SK-N-SH (cell line): ENCODE data around the gene ARHGAP10. TPM values are rescaled to one million over a fixed set of nuclear protein-coding genes. Genes with fewer than 3 reads are reported as not detected.

Source experiments
- CTCF ChIA-PET: fragments of 300-600, 350-600 bp; formaldehyde crosslinking; extraction: SDS; loops from one replicate; lab custom pipeline; 2021; lab: Yijun Ruan, JAX
- POLR2A ChIA-PET: fragments of 350-600 bp; sonication (Branson Sonifier 250); formaldehyde crosslinking; extraction: SDS; loops from one replicate; lab custom pipeline; 2020; ENCODE audit warnings: antibody characterized with exemption, inconsistent platforms; lab: Yijun Ruan, JAX
- DNase-seq: peaks from one replicate; pipeline ENCODE4 v3.0.0; 2012
- H2AFZ ChIP-seq: fragments of 200-600 bp; sonication (generic); 2 replicates; pipeline ENCODE4 v1.8.1; 2016; ENCODE audit warnings: antibody characterized with exemption, mild to moderate bottlenecking, low read depth
- H3F3A ChIP-seq: fragments of 200-600 bp; sonication (generic); replicated peaks from 2 replicates; pipeline ENCODE3; 2016; ENCODE audit warnings: antibody characterized with exemption, mild to moderate bottlenecking; ENCODE audit not compliant: insufficient read depth
- H3K27ac ChIP-seq, 2 experiments: fragments of 200-500 bp in 1 of 2; fragments of 200-600 bp in 1 of 2; sonication (Bioruptor generic) in 1 of 2; sonication (generic), shearing (Covaris generic) in 1 of 2; 2 replicates each; pipeline versions ENCODE4 v1.5.1 to v1.6.1; 2014 to 2016; ENCODE audit warnings: low read depth in 2 of 2, inconsistent platforms in 1 of 2, low read length in 1 of 2, mild to moderate bottlenecking in 1 of 2, mixed read lengths in 1 of 2
- H3K27me3 ChIP-seq: fragments of 200-600 bp; sonication (generic), shearing (Covaris generic); 2 replicates; pipeline ENCODE4 v1.6.1; 2016; ENCODE audit warnings: mixed run types; ENCODE audit not compliant: insufficient read depth
- H3K36me3 ChIP-seq, 2 experiments: fragments of 200-500 bp in 1 of 2; fragments of 200-600 bp in 1 of 2; sonication (Bioruptor generic) in 1 of 2; sonication (generic) in 1 of 2; replicated peaks in 1 of 2; 2 replicates each; pipeline versions ENCODE3 to v1.5.1; 2014 to 2016; ENCODE audit warnings: low read length in 1 of 2, mild to moderate bottlenecking in 1 of 2; ENCODE audit not compliant: insufficient read depth in 2 of 2, control insufficient read depth in 1 of 2
- H3K4me1 ChIP-seq, 2 experiments: fragments of 200-500 bp in 1 of 2; fragments of 200-600 bp in 1 of 2; sonication (Bioruptor generic) in 1 of 2; sonication (generic), shearing (Covaris generic) in 1 of 2; 2 replicates each; pipeline versions ENCODE4 v1.5.1 to v1.6.1; 2014 to 2016; ENCODE audit warnings: low read depth in 1 of 2, low read length in 1 of 2, mixed run types in 1 of 2; ENCODE audit not compliant: insufficient read depth in 2 of 2, control insufficient read depth in 1 of 2
- H3K4me2 ChIP-seq: fragments of 200-600 bp; sonication (generic), shearing (Covaris generic); 2 replicates; pipeline ENCODE4 v1.6.1; 2017; ENCODE audit warnings: mixed run types
- H3K4me3 ChIP-seq, 2 experiments: fragments of 200-500 bp in 1 of 2; fragments of 200-600 bp in 1 of 2; sonication (Bioruptor generic) in 1 of 2; sonication (generic), shearing (Covaris generic) in 1 of 2; 2 replicates each; pipeline versions ENCODE4 v1.5.1 to v1.8.1; 2014 to 2016; ENCODE audit warnings: low read depth in 2 of 2, inconsistent platforms in 1 of 2, low read length in 1 of 2, mild to moderate bottlenecking in 1 of 2, mixed read lengths in 1 of 2, moderate library complexity in 1 of 2
- H3K79me2 ChIP-seq: fragments of 200-600 bp; sonication (generic); 2 replicates; pipeline ENCODE4 v1.8.1; 2017; ENCODE audit warnings: mild to moderate bottlenecking; ENCODE audit not compliant: insufficient read depth
- H3K9ac ChIP-seq: fragments of 200-600 bp; sonication (generic); 2 replicates; pipeline ENCODE4 v1.6.1; 2017; ENCODE audit warnings: mixed run types
- H3K9me2 ChIP-seq: fragments of 200-600 bp; sonication (generic); 2 replicates; pipeline ENCODE4 v1.6.1; 2017; ENCODE audit warnings: mixed run types
- H3K9me3 ChIP-seq: fragments of 200-600 bp; sonication (generic); 2 replicates; pipeline ENCODE4 v1.6.1; 2017; ENCODE audit warnings: mixed run types, mild to moderate bottlenecking, moderate library complexity
- H4K20me1 ChIP-seq: fragments of 200-600 bp; sonication (generic); 2 replicates; pipeline ENCODE4 v1.6.1; 2017; ENCODE audit warnings: mild to moderate bottlenecking, mixed run types; ENCODE audit not compliant: insufficient read depth
- CHD2 ChIP-seq: fragments of 150-350 bp; IDR thresholded peaks from 2 replicates; pipeline ENCODE4 v1.6.1; 2018; ENCODE audit warnings: low read length; ENCODE audit not compliant: partially characterized antibody
- EP300 ChIP-seq, 2 experiments: IDR thresholded peaks; 2 replicates each; pipeline versions ENCODE4 v1.4.0 to v1.6.1; 2012; ENCODE audit warnings: borderline replicate concordance in 1 of 2, low read depth in 1 of 2, low read length in 1 of 2
- EZH2phosphoT487 ChIP-seq: fragments of 200-600 bp; sonication (generic); IDR thresholded peaks from 2 replicates; pipeline ENCODE4 v1.6.1; 2017; ENCODE audit warnings: low read depth, mixed run types, mild to moderate bottlenecking, antibody characterized with exemption, moderate library complexity, borderline replicate concordance
- FOSL2 ChIP-seq: IDR thresholded peaks from 2 replicates; pipeline ENCODE4 v1.4.0; 2012; ENCODE audit warnings: low read depth, mild to moderate bottlenecking, moderate library complexity, borderline replicate concordance
- FOXM1 ChIP-seq: IDR thresholded peaks from 2 replicates; pipeline ENCODE4 v1.4.0; 2012; ENCODE audit warnings: low read depth, mild to moderate bottlenecking
- GATA2 ChIP-seq: sonication (generic); formaldehyde crosslinking; IDR thresholded peaks from 2 replicates; pipeline ENCODE4 v1.5.0; 2020; ENCODE audit warnings: mild to moderate bottlenecking, missing genetic modification reagents
- IRF3 ChIP-seq: fragments of 150-350 bp; IDR thresholded peaks from 2 replicates; pipeline ENCODE4 v1.6.1; 2016; ENCODE audit warnings: mild to moderate bottlenecking, low read depth, low read length
- JUND ChIP-seq: IDR thresholded peaks from 2 replicates; pipeline ENCODE4 v1.4.0; 2012
- MXI1 ChIP-seq: IDR thresholded peaks from 2 replicates; pipeline ENCODE4 v1.6.1; 2012; ENCODE audit warnings: mild to moderate bottlenecking, low read depth, low read length, improper control_type of control experiment
- NFIC ChIP-seq: IDR thresholded peaks from 2 replicates; pipeline ENCODE4 v1.4.0; 2012; ENCODE audit warnings: borderline replicate concordance
- NRF1 ChIP-seq: IDR thresholded peaks from 2 replicates; pipeline ENCODE4 v1.6.1; 2012; ENCODE audit warnings: low read depth, mild to moderate bottlenecking, low read length
- RAD21 ChIP-seq: IDR thresholded peaks from 2 replicates; pipeline ENCODE4 v1.6.1; 2012; ENCODE audit warnings: mild to moderate bottlenecking, low read length
- RCOR1 ChIP-seq: fragments of 150-350 bp; IDR thresholded peaks from 2 replicates; pipeline ENCODE4 v1.6.1; 2017; ENCODE audit warnings: antibody characterized with exemption, low read length
- RFX5 ChIP-seq: IDR thresholded peaks from 2 replicates; pipeline ENCODE4 v1.6.1; 2012; ENCODE audit warnings: mild to moderate bottlenecking, improper control_type of control experiment, low read length
- RXRA ChIP-seq: IDR thresholded peaks from 2 replicates; pipeline ENCODE4 v1.4.0; 2012; ENCODE audit warnings: low read depth, mild to moderate bottlenecking, borderline replicate concordance
- SMC3 ChIP-seq: IDR thresholded peaks from 2 replicates; pipeline ENCODE4 v1.6.1; 2012; ENCODE audit warnings: low read depth, low read length, improper control_type of control experiment
- TAF1 ChIP-seq: IDR thresholded peaks from 2 replicates; pipeline ENCODE4 v1.6.1; 2012; ENCODE audit warnings: low read depth, mild to moderate bottlenecking, low read length, moderate library complexity, borderline replicate concordance
- TCF12 ChIP-seq: IDR thresholded peaks from 2 replicates; pipeline ENCODE4 v1.4.0; 2012
- TEAD4 ChIP-seq: IDR thresholded peaks from 2 replicates; pipeline ENCODE4 v1.4.0; 2012; ENCODE audit warnings: mild to moderate bottlenecking, borderline replicate concordance; ENCODE audit not compliant: insufficient read depth
- USF1 ChIP-seq: IDR thresholded peaks from 2 replicates; pipeline ENCODE4 v1.4.0; 2012; ENCODE audit warnings: low read depth, borderline replicate concordance
- USF2 ChIP-seq: fragments of 150-350 bp; IDR thresholded peaks from 2 replicates; pipeline ENCODE4 v1.6.1; 2017; ENCODE audit warnings: antibody characterized with exemption, low read length, low read depth, borderline replicate concordance
- WGBS: methylation state at CpG from one replicate; pipeline ENCODE4 v1.1.6; 2017; ENCODE audit warnings: low lambda C conversion rate; 5-methylcytosine and 5-hydroxymethylcytosine counted together
- polyA plus RNA-seq, 3 experiments: library from polyadenylated mRNA; depleted of rRNA; stranded (reverse); fragments of >200 nt; gene quantifications; 2 replicates each; pipeline ENCODE4 v1.2.3, GENCODE V29; 2012

Gene ARHGAP10
- polyA plus RNA-seq, 1 of the 3 experiments (the other 2 are of a cell fraction): 15.1 TPM

GRCh38 chr4:148057516-148057915 is 325.6 kb downstream of the ARHGAP10 start (continued):
- TF ChIP-seq EZH2phosphoT487 (no peak), TCF12 (no peak), NRF1 (no peak), CHD2 (no peak), TAF1 (no peak)

GRCh38 chr4:148057984-148058859 is 326.3 kb downstream of the ARHGAP10 start:
- Histone ChIP-seq H3K4me3 (no peak overlapping the region), H2AFZ (no peak overlapping the region), H3K27me3 (no peaks in the 10 kb centered on the region), H4K20me1 (no peaks in the 10 kb centered on the region), H3K9me3 (no peaks in the 10 kb centered on the region), H3K4me2 (no peak overlapping the region), H3K36me3 (no peaks in the 10 kb centered on the region), H3F3A (no peaks in the 10 kb centered on the region), H3K9ac (no peak overlapping the region), H3K4me1 (peaks cover 9 to 13% of the 10 kb centered on the region in 2 experiments; a peak in 3 of 4 replicates), H3K9me2 (no peaks in the 10 kb centered on the region), H3K79me2 (no peaks in the 10 kb centered on the region), H3K27ac (no peak overlapping the region)
- DNase-seq: no peak
- 95% methylated on average over 14 of the region's 14 CpGs for WGBS
- CTCF ChIA-PET: interaction anchor here (1.2 kb wide), 1 partner anchor 191 kb away, joined by 3 read pairs; no protein-coding TSS in a partner anchor
- POLR2A ChIA-PET: interaction anchor here (0.6 kb wide), 1 partner anchor 316 kb away, joined by 3 read pairs; no protein-coding TSS in a partner anchor
- TF ChIP-seq IRF3 (no peak), JUND (no peak), SMC3 (no peak), TCF12 (no peak), USF1 (no peak), RXRA (no peak), NFIC (no peak), CHD2 (no peak), RFX5 (no peak), EP300 (IDR thresholded peaks at IDR 0.05; ENCODE audit: borderline replicate concordance in 1 of 2, low read depth in 1 of 2, low read length in 1 of 2) (no peak), RAD21 (no peak), USF2 (no peak), TEAD4 (no peak), NRF1 (no peak), FOSL2 (no peak), FOXM1 (no peak), MXI1 (no peak), RCOR1 (no peak), GATA2 (CRISPR knock-in tag) (no peak)
